OCI-LY3 (cell line): ENCODE measurements around the gene LPP.
"Not testable (repeated sequence)": the region's sequence is repeated elsewhere in the genome, so short reads cannot be mapped to it uniquely, and the experiment has no call there.

ENCODE experiments used
- H2AFZ ChIP-seq: fragments of 200-600, 300-600 bp; shearing (Covaris generic); 2 replicates; pipeline ENCODE4 v1.6.0; 2014; ENCODE audit warnings: antibody characterized with exemption, low read depth, low read length
- H3K27ac ChIP-seq: fragments of 200-600, 300-600 bp; sonication (generic); 2 replicates; pipeline ENCODE4 v1.5.1; 2014; ENCODE audit warnings: mild to moderate bottlenecking, low read length, moderate library complexity, mixed read lengths
- H3K27me3 ChIP-seq: fragments of 200-600, 300-600 bp; sonication (generic); 2 replicates; pipeline ENCODE4 v1.6.1; 2014; ENCODE audit warnings: low read depth, low read length, mixed read lengths
- H3K36me3 ChIP-seq: fragments of 200-600, 300-600 bp; sonication (generic); replicated peaks from 2 replicates; pipeline ENCODE3; 2014; ENCODE audit warnings: low read depth, low read length, mixed read lengths
- H3K4me1 ChIP-seq: fragments of 300-600, 200-600 bp; sonication (generic); 2 replicates; pipeline ENCODE4 v1.6.1; 2014; ENCODE audit warnings: low read length, mixed read lengths
- H3K4me2 ChIP-seq: fragments of 200-600, 300-600 bp; sonication (generic); 2 replicates; pipeline ENCODE4 v1.6.1; 2014; ENCODE audit warnings: low read length, mixed read lengths
- H3K4me3 ChIP-seq: fragments of 300-600, 200-600 bp; sonication (generic); 2 replicates; pipeline ENCODE4 v1.5.1; 2014; ENCODE audit warnings: antibody characterized with exemption, mild to moderate bottlenecking, low read length, moderate library complexity
- H3K79me2 ChIP-seq: fragments of 300-600, 200-600 bp; shearing (Covaris generic); 2 replicates; pipeline ENCODE4 v1.6.1; 2014; ENCODE audit warnings: mild to moderate bottlenecking, low read length, mixed read lengths
- H3K9ac ChIP-seq: fragments of 300-600, 200-600 bp; shearing (Covaris generic); 2 replicates; pipeline ENCODE4 v1.6.0; 2014; ENCODE audit warnings: mild to moderate bottlenecking, low read length, moderate library complexity
- H3K9me3 ChIP-seq: fragments of 200-600, 300-600 bp; shearing (Covaris generic); 2 replicates; pipeline ENCODE4 v1.6.1; 2014; ENCODE audit warnings: low read length, mixed read lengths; ENCODE audit not compliant: insufficient read depth
- H4K20me1 ChIP-seq: fragments of 200-600, 300-600 bp; sonication (generic); 2 replicates; pipeline ENCODE4 v1.6.1; 2016; ENCODE audit warnings: low read length, mixed read lengths; ENCODE audit not compliant: insufficient read depth
- CTCF ChIP-seq: fragments of 200-600, 300-600 bp; sonication (generic); IDR thresholded peaks from 2 replicates; pipeline ENCODE4 v1.5.1; 2014; ENCODE audit warnings: antibody characterized with exemption, low read length, low read depth
- EZH2phosphoT487 ChIP-seq: fragments of 200-600 bp; shearing (Covaris generic); IDR thresholded peaks from 2 replicates; pipeline ENCODE4 v1.6.1; 2018; ENCODE audit warnings: antibody characterized with exemption, mixed run types, low read depth

The LPP gene

GRCh38 chr3:188125076-188125475 lies 28.9 kb upstream of the LPP start:
- peaks cover 15% of the 10 kb centered on the region for H3K4me1 ChIP-seq

GRCh38 chr3:188126276-188126675 lies 27.7 kb upstream of the LPP start:
- Histone ChIP-seq H3K9me3 (no peaks in the 10 kb centered on the region), H3K27ac (no peak overlapping the region), H3K9ac (no peak overlapping the region), H2AFZ (no peak overlapping the region), H3K79me2 (no peaks in the 10 kb centered on the region), H4K20me1 (no peaks in the 10 kb centered on the region), H3K4me3 (no peak overlapping the region), H3K4me1 (peaks cover 15% of the 10 kb centered on the region), H3K4me2 (no peak overlapping the region), H3K36me3 (no peaks in the 10 kb centered on the region), H3K27me3 (no peaks in the 10 kb centered on the region)
- TF ChIP-seq EZH2phosphoT487 = no peak
- no peak for TF ChIP-seq CTCF

More at GRCh38 chr3:188125076-188125475, 28.9 kb upstream of the LPP start:
- no peak overlapping the region for H3K4me2 ChIP-seq
- H3K27me3 ChIP-seq = no peaks in the 10 kb centered on the region
- no peak for TF ChIP-seq CTCF
- TF ChIP-seq EZH2phosphoT487 = no peak
- no peak overlapping the region for H3K9ac ChIP-seq
- H3K9me3 ChIP-seq = no peaks in the 10 kb centered on the region
- no peak overlapping the region for H3K4me3 ChIP-seq
- no peaks in the 10 kb centered on the region for H4K20me1 ChIP-seq
- no peak overlapping the region for H2AFZ ChIP-seq
- H3K27ac ChIP-seq = no peak overlapping the region
- H3K79me2 ChIP-seq = no peaks in the 10 kb centered on the region
- H3K36me3 ChIP-seq = no peaks in the 10 kb centered on the region

GRCh38 chr3:188126934-188127333 lies 27.0 kb upstream of the LPP start:
- Histone ChIP-seq H3K79me2 (no peaks in the 10 kb centered on the region), H2AFZ (no peak overlapping the region), H3K4me1 (peaks cover 15% of the 10 kb centered on the region), H3K4me3 (no peak overlapping the region), H3K36me3 (no peaks in the 10 kb centered on the region), H3K4me2 (no peak overlapping the region), H3K27ac (no peak overlapping the region), H3K9ac (no peak overlapping the region), H3K9me3 (no peaks in the 10 kb centered on the region), H4K20me1 (no peaks in the 10 kb centered on the region), H3K27me3 (no peaks in the 10 kb centered on the region)
- no peak for TF ChIP-seq CTCF
- TF ChIP-seq EZH2phosphoT487 = no peak

- no peak overlapping the region for H3K4me3 ChIP-seq
- no peak overlapping the region for H3K9ac ChIP-seq
- no peaks in the 10 kb centered on the region for H3K27me3 ChIP-seq
- no peaks in the 10 kb centered on the region for H3K36me3 ChIP-seq
- no peaks in the 10 kb centered on the region for H3K4me1 ChIP-seq
- no peak overlapping the region for H3K27ac ChIP-seq
- no peak overlapping the region for H3K4me2 ChIP-seq
- no peak for TF ChIP-seq CTCF
- H2AFZ ChIP-seq = no peak overlapping the region
- H3K79me2 ChIP-seq = no peaks in the 10 kb centered on the region
- H4K20me1 ChIP-seq = no peaks in the 10 kb centered on the region
- H3K9me3 ChIP-seq = no peaks in the 10 kb centered on the region
These were observed 25.1 kb upstream of the LPP start for GRCh38 chr3:188128905-188129304.

GRCh38 chr3:188131023-188131422 lies 22.9 kb upstream of the LPP start:
- not testable (repeated sequence) for H3K9ac ChIP-seq, H3K4me2 ChIP-seq, H4K20me1 ChIP-seq, H3K4me3 ChIP-seq, H3K27me3 ChIP-seq, H3K9me3 ChIP-seq, H3K27ac ChIP-seq, H2AFZ ChIP-seq, H3K4me1 ChIP-seq, H3K36me3 ChIP-seq, H3K79me2 ChIP-seq
